Fibroblast of pulmonary artery (primary cell): ENCODE data around the gene SLC25A21.
"Not testable (repeated sequence)": the region's sequence is repeated elsewhere in the genome, so short reads cannot be mapped to it uniquely, and the experiment has no call there.

ENCODE experiments used
- DNase-seq: peaks from one replicate; pipeline ENCODE4 v3.0.0-alpha.2; 2010; ENCODE audit warnings: low read depth
- H3K4me3 ChIP-seq: replicated peaks from 2 replicates; pipeline ENCODE4 v1.5.1; 2011; ENCODE audit warnings: low read depth, mild to moderate bottlenecking, control low read depth, low read length, moderate library complexity
- TF ChIP-seq, protein P1 (sequence below): IDR thresholded peaks from 2 replicates; pipeline ENCODE4 v1.5.1; 2011; ENCODE audit warnings: mild to moderate bottlenecking, control low read depth, low read length, inconsistent platforms; ENCODE audit errors: missing control alignments

Gene SLC25A21

DNA sequence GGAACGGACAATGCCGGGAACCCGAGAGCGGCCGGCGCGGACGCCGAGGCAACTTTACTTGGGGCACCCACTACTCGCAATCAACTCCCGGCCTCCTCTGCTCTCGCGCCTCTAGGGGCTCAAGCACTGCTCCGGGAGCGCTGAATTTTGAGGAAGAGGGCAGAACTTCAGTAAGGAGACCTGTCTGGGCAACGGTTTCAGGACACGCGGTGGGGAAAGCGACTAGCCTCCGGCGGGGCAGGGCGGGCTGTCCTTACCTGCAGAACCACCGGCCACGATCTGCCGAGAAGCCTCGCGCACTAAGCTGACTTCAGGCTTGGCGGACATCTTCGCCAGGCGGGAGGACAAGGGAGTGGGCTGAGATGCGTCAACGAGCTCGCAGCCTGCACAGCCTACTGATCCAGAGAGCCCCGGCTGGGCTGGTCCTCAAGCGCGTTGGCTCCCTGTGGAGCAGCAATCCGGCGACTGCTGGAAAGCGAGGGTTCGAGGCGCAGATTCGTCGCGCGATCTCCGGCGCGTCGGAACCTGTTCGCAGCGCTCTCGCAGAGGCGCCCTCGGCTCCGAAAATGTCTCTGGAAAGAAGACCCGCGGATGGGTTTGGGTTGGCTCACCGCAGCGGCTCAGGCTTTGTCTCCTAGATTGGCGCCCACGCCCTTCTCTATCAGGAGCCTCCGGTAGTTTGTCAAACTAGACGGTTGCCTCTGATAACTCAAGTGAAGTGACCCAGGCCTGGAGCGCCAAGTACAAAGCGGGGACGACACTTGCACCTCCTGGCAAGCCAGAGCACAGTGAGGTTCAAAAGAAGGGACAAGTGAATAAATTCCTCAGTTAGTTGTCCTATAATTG, at the start of gene SLC25A21:
SLC25A21 (minus strand) TSS at position 583 of the 846 bp plus-strand sequence.
- DNase-seq, result peak; percentile 84
- peak within 1 kb of the TSS; percentile 80 for H3K4me3 ChIP-seq
- TF ChIP-seq, protein P1, sequence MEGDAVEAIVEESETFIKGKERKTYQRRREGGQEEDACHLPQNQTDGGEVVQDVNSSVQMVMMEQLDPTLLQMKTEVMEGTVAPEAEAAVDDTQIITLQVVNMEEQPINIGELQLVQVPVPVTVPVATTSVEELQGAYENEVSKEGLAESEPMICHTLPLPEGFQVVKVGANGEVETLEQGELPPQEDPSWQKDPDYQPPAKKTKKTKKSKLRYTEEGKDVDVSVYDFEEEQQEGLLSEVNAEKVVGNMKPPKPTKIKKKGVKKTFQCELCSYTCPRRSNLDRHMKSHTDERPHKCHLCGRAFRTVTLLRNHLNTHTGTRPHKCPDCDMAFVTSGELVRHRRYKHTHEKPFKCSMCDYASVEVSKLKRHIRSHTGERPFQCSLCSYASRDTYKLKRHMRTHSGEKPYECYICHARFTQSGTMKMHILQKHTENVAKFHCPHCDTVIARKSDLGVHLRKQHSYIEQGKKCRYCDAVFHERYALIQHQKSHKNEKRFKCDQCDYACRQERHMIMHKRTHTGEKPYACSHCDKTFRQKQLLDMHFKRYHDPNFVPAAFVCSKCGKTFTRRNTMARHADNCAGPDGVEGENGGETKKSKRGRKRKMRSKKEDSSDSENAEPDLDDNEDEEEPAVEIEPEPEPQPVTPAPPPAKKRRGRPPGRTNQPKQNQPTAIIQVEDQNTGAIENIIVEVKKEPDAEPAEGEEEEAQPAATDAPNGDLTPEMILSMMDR, result peak; percentile 8

DNA sequence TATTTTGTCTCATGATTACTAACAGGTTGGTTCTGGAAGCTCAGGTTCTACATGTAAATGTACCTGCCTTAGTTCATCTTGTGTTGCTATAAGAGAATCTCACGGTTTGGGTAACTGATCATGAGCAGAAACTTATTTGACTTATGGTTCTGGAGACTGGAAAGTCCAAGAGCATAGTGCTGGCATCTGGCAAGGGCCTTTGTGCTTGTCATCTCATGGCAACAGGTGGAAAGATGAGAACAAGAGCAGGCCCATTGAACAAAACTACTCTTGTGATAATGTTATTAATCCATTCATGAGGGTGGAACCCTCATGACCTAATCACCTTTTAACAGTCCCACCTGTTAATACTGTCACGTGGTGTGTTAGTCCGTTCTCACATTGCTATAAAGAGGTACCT, 48.7 kb upstream of the SLC25A21 start:
- DNase-seq, result no peak
- H3K4me3 ChIP-seq, result no peak overlapping the region
- TF ChIP-seq, protein P1, result no peak

- TF ChIP-seq, protein P1, result no peak
- DNase-seq, result no peak
- no peak overlapping the region for H3K4me3 ChIP-seq
Measured at GRCh38 chr14:37215345-37215744, 42.9 kb upstream of the SLC25A21 start.

GRCh38 chr14:37213016-37213415, 40.6 kb upstream of the SLC25A21 start:
- TF ChIP-seq, protein P1, result no peak
- no peak for DNase-seq
- no peak overlapping the region for H3K4me3 ChIP-seq

- H3K4me3 ChIP-seq, result no peak overlapping the region
- no peak for DNase-seq
- TF ChIP-seq, protein P1, result no peak
Measured at GRCh38 chr14:37210448-37210847, 38.0 kb upstream of the SLC25A21 start.

- H3K4me3 ChIP-seq, DNase-seq: not testable (repeated sequence)
Measured at GRCh38 chr14:37209617-37210016, 37.2 kb upstream of the SLC25A21 start.

DNA sequence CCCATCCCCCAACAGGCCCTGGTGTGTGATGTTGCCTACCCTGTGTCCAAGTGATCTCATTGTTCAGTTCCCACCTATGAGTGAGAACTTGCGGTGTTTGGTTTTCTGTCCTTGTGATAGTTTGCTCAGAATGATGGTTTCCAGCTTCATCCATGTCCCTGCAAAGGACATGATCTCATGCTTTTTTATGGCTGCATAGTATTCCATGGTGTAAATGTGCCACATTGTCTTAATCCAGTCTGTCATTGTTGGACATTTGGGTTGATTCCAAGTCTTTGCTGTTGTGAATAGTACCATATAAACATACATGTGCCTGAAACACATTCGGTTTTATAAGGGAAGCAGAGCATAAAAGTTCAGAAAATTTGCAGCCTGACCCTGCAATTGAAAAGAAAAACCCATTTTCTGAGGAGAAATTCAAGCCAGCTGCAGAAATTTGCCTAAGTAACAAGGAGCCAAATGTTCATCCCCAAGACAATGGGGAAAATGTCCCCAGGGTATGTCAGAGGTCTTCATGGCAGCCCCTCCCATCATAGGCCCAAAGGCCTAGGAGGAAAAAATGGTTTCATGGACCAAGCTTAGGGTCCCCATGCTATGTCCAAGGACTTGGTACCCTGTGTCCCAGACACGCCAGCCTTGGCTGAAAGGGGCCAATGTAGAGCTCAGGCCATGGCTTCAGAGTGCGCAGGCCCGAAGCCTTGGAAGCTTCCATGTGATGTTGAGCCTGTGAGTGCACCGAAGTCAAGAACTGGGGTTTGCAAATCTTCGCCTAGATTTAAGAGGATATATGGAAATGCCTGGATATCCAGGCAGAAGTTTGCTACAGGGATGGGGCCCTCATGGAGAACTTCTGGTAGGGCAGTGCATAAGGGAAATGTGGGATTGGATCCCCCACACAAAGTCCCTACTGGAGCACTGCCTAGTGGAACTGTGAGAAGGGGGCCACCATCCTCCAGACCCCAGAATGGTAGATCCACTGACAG, 33.5 kb upstream of the SLC25A21 start:
- not testable (repeated sequence) for DNase-seq, H3K4me3 ChIP-seq
